ENCODE measurements around the gene SOS2.

GRCh38 chr14:50088117-50088515, 143.3 kb downstream of the SOS2 start:
- no peak for TF ChIP-seq CTCF (IDR thresholded peaks at IDR 0.05; ENCODE audit: insufficient read depth, low read length, poor library complexity, severe bottlenecking)
- TF ChIP-seq EZH2phosphoT487 (conservative IDR thresholded peaks at IDR 0.05; ENCODE audit: low read length) = no peak

Data from SU-DHL-6 (cell line).